H7 (cell line): Measurements from ENCODE around the gene TFAP2B. TPM values are rescaled to one million over a fixed set of nuclear protein-coding genes. Genes with fewer than 3 reads are reported as not detected.

Experiments
- DNase-seq: peaks from one replicate; pipeline ENCODE4 v3.0.0; 2012
- H3K27me3 ChIP-seq: 2 replicates; pipeline ENCODE4 v1.6.0; 2011; ENCODE audit warnings: mild to moderate bottlenecking, low read length; ENCODE audit not compliant: control insufficient read depth, insufficient read depth
- H3K36me3 ChIP-seq: replicated peaks from 2 replicates; pipeline ENCODE4 v1.5.1; 2011; ENCODE audit warnings: low read length; ENCODE audit not compliant: control insufficient read depth, insufficient read depth
- H3K4me3 ChIP-seq: 2 replicates; pipeline ENCODE4 v1.5.1; 2011; ENCODE audit warnings: low read depth, mild to moderate bottlenecking, control low read depth, low read length, moderate library complexity; ENCODE audit not compliant: insufficient read depth
- total RNA-seq: library from RNA; depleted of rRNA; stranded (reverse); fragments of >200 nt; shearing (Covaris generic); gene quantifications from 2 replicates; pipeline ENCODE4 v1.2.3, GENCODE V29; 2014

TFAP2B gene
- total RNA-seq, 1 experiment from 2014 or later, result not detected

DNA sequence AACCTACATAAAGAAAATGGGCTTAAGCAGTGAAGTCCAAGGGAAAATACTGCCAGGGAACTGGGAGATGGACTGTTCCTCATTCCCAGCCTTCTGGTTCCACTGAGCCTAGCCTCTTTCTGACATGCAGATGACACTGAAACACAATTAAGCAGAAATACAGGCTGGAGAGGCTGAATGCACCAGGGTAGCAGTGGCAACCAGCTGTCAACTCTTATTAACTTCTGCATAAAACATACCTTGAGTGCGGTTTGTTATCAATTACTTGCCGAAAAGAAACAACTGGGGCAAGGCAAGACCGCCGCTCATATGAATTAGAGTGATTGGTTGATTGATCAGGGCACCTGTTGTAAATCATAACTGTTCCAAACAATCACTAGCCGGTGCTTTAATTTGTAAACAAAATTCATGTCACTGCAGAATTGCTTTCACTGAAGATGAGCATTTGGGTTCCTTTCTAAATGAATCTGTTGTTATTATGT, 16.3 kb downstream of the TFAP2B start:
- DNase-seq, result no peak
- H3K27me3 ChIP-seq, result peaks cover 100% of the 10 kb centered on the region
- H3K36me3 ChIP-seq, result no peaks in the 10 kb centered on the region
- H3K4me3 ChIP-seq, result no peak overlapping the region

- Histone ChIP-seq H3K36me3 (no peaks in the 10 kb centered on the region), H3K27me3 (peaks cover 100% of the 10 kb centered on the region), H3K4me3 (no peak overlapping the region)
- DNase-seq, result no peak
Measured at GRCh38 chr6:50836231-50836630, 17.6 kb downstream of the TFAP2B start.

DNA sequence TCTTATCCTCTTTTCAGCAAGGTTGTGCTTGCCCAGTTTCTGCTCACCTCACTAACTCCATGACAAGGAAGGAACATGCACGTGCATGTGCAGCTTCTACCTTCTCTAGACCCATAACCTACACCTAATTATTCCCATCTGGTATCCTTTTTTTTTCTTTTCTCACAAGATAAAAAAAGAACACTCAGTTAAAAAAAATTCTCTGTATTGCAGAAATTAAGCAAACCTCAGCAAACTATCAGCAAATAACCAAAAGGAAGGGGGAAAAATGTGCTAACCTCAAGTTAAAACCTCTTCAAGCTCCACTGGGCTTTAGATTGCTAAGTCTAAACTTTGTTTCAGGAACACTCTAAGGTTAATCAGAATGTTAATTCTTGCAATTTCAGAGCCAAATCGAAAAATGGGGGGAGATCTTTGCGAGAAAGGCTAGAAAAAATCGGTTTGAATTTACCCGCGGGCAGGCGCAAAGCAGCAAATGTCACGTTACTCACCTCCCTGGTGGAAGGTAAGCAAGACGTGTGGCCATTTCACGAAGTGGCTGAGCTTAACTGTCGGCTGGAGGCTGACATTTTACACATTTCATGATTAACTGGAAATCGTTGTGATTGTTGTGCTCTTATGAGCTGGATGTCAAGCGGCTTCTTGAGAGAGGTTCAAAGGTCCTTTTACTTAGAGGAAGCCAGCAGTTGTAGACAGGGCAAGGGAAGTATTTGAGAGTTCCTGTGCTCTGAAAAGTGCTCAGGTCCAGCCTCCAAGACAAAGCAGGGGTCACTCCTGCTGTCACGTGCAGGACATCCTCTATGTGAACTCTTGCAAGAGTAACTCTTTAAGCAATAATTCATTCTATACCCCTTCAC, 19.1 kb downstream of the TFAP2B start:
- Histone ChIP-seq H3K4me3 (no peak overlapping the region), H3K27me3 (peaks cover 100% of the 10 kb centered on the region), H3K36me3 (no peaks in the 10 kb centered on the region)
- no peak for DNase-seq

GRCh38 chr6:50840112-50840810, 21.6 kb downstream of the TFAP2B start:
- Histone ChIP-seq H3K27me3 (peaks cover 99% of the 10 kb centered on the region), H3K4me3 (no peak overlapping the region), H3K36me3 (no peaks in the 10 kb centered on the region)
- no peak for DNase-seq

GRCh38 chr6:50840811-50841192, 22.1 kb downstream of the TFAP2B start:
- Histone ChIP-seq H3K27me3 (peaks cover 99% of the 10 kb centered on the region), H3K4me3 (no peak overlapping the region), H3K36me3 (no peaks in the 10 kb centered on the region)
- DNase-seq, result no peak

DNA sequence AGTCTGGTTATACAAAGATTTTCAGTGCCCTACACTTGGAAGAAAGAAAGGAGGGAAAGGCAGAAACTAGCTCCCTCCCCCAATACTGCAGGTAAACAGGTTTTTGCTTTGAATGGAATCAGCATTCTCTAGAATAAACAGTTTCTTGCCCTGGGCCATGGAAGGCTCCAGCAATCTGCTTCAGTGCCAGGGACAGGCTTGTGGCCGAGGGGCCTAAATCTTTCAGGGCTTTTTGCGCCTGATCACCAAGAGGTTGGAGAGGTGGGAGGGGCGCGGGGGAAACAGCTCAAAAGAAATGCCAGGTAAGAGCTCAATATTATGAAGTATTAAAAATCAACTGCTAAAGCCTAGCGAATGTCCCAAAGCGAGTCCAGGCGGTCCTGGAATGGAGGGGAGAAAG, 23.8 kb downstream of the TFAP2B start:
- Histone ChIP-seq H3K36me3 (no peaks in the 10 kb centered on the region), H3K27me3 (peaks cover 99% of the 10 kb centered on the region), H3K4me3 (no peak overlapping the region; the same call in 1 of the 2 replicates)
- DNase-seq, result no peak

GRCh38 chr6:50842861-50843384, 24.3 kb downstream of the TFAP2B start:
- peak; percentile 79 for DNase-seq
- H3K4me3 ChIP-seq, result peak overlapping the region; percentile 12; the same call in 1 of the 2 replicates
- peaks cover 99% of the 10 kb centered on the region for H3K27me3 ChIP-seq
- no peaks in the 10 kb centered on the region for H3K36me3 ChIP-seq

DNA sequence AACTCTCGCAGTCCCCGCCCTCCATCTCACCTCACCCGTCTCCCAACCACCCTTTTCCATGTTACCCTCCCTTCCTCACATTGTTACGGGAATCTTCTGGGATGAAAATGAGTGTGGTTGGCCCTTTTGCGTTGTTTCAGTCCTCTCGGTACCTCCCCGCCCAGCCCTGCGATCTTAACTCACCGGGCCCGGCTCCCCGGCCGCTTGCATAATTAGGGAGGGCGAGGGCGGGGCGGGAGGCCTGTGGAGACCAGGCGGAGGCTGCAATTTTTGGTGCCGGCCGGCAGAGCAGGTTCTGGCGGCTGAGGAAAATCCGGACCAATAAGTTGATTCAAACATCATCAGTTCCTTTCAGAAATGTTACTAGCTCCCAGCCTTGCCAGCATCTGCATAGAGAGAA, 25.2 kb downstream of the TFAP2B start:
- H3K4me3 ChIP-seq, result no peak overlapping the region
- DNase-seq, result peak; percentile 94

DNA sequence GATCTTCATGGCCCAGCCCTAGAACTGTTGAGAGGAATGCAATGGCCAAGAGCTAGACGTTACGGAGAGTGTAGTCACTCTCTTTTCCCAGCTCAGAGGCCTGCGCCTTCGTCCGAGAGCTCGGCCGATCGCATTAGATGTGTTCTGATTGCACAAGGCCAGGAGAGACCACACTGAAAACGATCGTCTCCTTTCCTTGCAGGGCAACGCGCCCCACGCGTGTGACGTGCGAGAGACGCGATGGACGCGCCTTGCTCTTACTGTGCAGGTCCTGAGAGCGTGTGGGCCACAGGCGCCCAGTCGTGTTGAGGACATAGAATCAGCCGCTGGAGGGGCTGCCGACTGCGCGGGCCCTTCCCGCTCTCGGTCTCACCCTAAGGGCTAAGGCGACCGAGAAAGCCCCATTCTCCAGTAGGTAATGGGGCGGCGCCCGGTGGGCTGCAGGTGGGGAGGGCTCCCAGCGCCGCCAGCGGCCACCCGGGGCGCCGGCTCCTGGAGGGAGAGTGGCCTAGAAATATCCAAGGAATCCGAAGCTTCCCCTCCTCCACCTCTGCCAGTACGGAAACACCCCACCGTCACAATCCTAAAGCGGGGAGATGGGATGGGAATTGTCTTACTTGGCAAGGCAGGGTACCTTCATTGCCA, 26.9 kb downstream of the TFAP2B start:
- DNase-seq, result peak; percentile 75
- peak overlapping the region; percentile 34; the same call in 1 of the 2 replicates for H3K4me3 ChIP-seq
- no peaks in the 10 kb centered on the region for H3K36me3 ChIP-seq
- peaks cover 99% of the 10 kb centered on the region for H3K27me3 ChIP-seq

More for the DNA sequence above, 25.2 kb downstream of the TFAP2B start:
- peaks cover 99% of the 10 kb centered on the region for H3K27me3 ChIP-seq
- H3K36me3 ChIP-seq, result no peaks in the 10 kb centered on the region

- Histone ChIP-seq H3K36me3 (no peaks in the 10 kb centered on the region), H3K4me3 (peak overlapping the region; percentile 34; the same call in 1 of the 2 replicates), H3K27me3 (peaks cover 99% of the 10 kb centered on the region)
- DNase-seq, result no peak
Measured at GRCh38 chr6:50846144-50846851, 27.6 kb downstream of the TFAP2B start.

- H3K27me3 ChIP-seq, result peaks cover 99% of the 10 kb centered on the region
- no peaks in the 10 kb centered on the region for H3K36me3 ChIP-seq
- DNase-seq, result no peak
- no peak overlapping the region for H3K4me3 ChIP-seq
Measured at GRCh38 chr6:50846852-50847155, 28.1 kb downstream of the TFAP2B start.

DNA sequence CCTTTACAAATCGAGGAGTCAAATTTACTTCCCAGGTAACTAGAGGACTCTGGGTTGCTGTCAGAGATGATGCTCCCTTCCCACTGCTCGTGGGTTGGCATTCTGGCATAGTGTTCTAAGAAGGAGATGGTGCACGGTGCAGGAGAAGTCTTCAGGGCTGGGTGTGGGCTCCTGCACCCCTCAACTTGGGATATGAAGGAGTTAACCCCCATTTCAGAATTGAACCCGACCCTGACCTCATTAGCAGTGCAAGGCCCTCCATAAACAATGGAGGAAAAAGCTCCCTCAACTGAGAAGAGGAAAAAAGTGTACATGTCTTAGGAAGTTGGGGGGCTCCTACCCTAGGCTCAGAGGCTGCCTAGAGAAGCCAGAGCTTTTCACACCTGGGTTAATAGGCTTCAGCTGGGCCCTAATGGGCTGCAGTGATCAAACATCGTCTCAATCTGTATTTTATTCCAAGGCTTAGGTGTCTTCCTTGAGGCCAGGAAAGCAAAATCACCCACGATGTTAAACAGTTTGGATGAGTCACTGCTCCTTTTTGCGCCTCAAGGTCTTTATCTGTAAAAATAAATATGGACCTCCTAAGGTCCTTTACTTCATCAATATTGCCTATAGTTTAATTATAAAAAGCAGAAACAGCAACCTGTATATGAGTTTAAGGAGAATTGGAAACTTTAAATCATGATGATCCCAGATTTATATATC, 29.4 kb downstream of the TFAP2B start:
- DNase-seq, result no peak
- Histone ChIP-seq H3K36me3 (no peaks in the 10 kb centered on the region), H3K27me3 (peaks cover 99% of the 10 kb centered on the region), H3K4me3 (no peak overlapping the region)

- peak; percentile 71 for DNase-seq
- no peaks in the 10 kb centered on the region for H3K36me3 ChIP-seq
- H3K4me3 ChIP-seq, result no peak overlapping the region
- peaks cover 99% of the 10 kb centered on the region for H3K27me3 ChIP-seq
Measured at GRCh38 chr6:50848989-50849795, 30.5 kb downstream of the TFAP2B start.
